SU-DHL-6 (cell line): Measurements from ENCODE around the gene LGR4.

ENCODE experiments used
- H2AFZ ChIP-seq: fragments of 200-600 bp; sonication (generic); 2 replicates; pipeline ENCODE4 v1.6.1; 2014; ENCODE audit warnings: low read depth, mild to moderate bottlenecking, moderate library complexity, mixed read lengths, antibody characterized with exemption, low read length; ENCODE audit not compliant: severe bottlenecking
- H3F3A ChIP-seq: fragments of 200-600 bp; shearing (Covaris generic); 2 replicates; pipeline ENCODE4 v1.6.0; 2016; ENCODE audit warnings: antibody characterized with exemption, mild to moderate bottlenecking; ENCODE audit not compliant: insufficient read depth
- H3K27ac ChIP-seq: fragments of 200-600 bp; sonication (generic); 2 replicates; pipeline ENCODE4 v1.5.1; 2016; ENCODE audit warnings: low read depth, mild to moderate bottlenecking, low read length, moderate library complexity, mixed read lengths
- H3K27me3 ChIP-seq: fragments of 200-600 bp; sonication (generic), shearing (Covaris generic); 2 replicates; pipeline ENCODE4 v1.6.0; 2014; ENCODE audit warnings: mild to moderate bottlenecking, low read length
- H3K36me3 ChIP-seq: fragments of 200-600 bp; sonication (generic); 2 replicates; pipeline ENCODE4 v1.6.1; 2014; ENCODE audit warnings: mild to moderate bottlenecking, low read length, mixed read lengths
- H3K4me2 ChIP-seq: fragments of 300-600, 200-600 bp; shearing (Covaris generic), sonication (generic); 2 replicates; pipeline ENCODE4 v1.6.0; 2014; ENCODE audit warnings: low read length, low read depth, mild to moderate bottlenecking; ENCODE audit not compliant: poor library complexity, severe bottlenecking
- H3K4me3 ChIP-seq: fragments of 200-600 bp; sonication (generic); 2 replicates; pipeline ENCODE4 v1.5.1; 2014; ENCODE audit warnings: antibody characterized with exemption, low read length, mild to moderate bottlenecking, mixed read lengths; ENCODE audit not compliant: insufficient read depth, poor library complexity, severe bottlenecking
- H3K79me2 ChIP-seq: fragments of 200-600 bp; sonication (generic); 2 replicates; pipeline ENCODE4 v1.6.1; 2014; ENCODE audit warnings: mild to moderate bottlenecking, low read length, moderate library complexity; ENCODE audit not compliant: insufficient read depth
- H3K9ac ChIP-seq: fragments of 200-600 bp; sonication (generic); 2 replicates; pipeline ENCODE4 v1.7.0; 2014; ENCODE audit warnings: mild to moderate bottlenecking, low read length
- H3K9me2 ChIP-seq: fragments of 200-600 bp; sonication (generic); replicated peaks from 2 replicates; pipeline ENCODE4 v1.6.1; 2014; ENCODE audit warnings: low read length; ENCODE audit not compliant: insufficient read depth
- H3K9me3 ChIP-seq: fragments of 200-600 bp; sonication (generic); 2 replicates; pipeline ENCODE4 v1.6.1; 2014; ENCODE audit warnings: low read length, mixed read lengths; ENCODE audit not compliant: insufficient read depth
- H4K20me1 ChIP-seq: fragments of 200-600 bp; sonication (generic); 2 replicates; pipeline ENCODE4 v1.6.1; 2014; ENCODE audit warnings: low read depth, mild to moderate bottlenecking, antibody characterized with exemption, low read length, moderate library complexity, mixed read lengths
- EZH2phosphoT487 ChIP-seq: fragments of 200-600 bp; sonication (generic), shearing (Covaris generic); conservative IDR thresholded peaks from 2 replicates; pipeline ENCODE4 v1.6.1; 2018; ENCODE audit warnings: mild to moderate bottlenecking, antibody characterized with exemption, low read length, moderate library complexity, mixed read lengths
- TF ChIP-seq, protein P1 (sequence below): fragments of 200-600 bp; sonication (generic); IDR thresholded peaks from one replicate; pipeline ENCODE4 v1.5.1; 2017; ENCODE audit warnings: antibody characterized with exemption, mild to moderate bottlenecking, low read length, moderate library complexity; ENCODE audit not compliant: insufficient read depth, poor library complexity, severe bottlenecking

LGR4 gene

DNA sequence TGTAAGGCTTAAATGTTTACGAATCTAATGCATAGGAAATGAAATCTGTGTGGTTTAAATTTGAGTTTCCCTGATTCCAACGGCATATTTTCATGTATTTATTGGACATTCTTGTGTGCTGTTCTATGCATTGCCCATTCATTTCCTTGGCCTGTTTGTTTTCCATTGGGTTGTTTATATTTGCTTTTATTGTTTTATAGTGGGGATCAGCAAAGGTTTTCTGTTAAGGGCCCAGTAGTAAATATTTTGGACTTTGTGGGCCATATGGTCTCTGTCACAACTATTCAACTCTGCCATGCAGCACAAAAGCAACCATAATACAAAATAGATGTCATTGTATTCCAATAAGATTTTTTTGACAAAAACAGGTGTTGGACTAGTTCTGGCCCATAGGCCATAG lies 5.2 kb upstream of the LGR4 start:
- no peak overlapping the region for H3K27ac ChIP-seq
- no peak overlapping the region for H3K4me3 ChIP-seq
- H3K9ac ChIP-seq = no peak overlapping the region
- H3K9me3 ChIP-seq = no peaks in the 10 kb centered on the region
- no peak overlapping the region for H2AFZ ChIP-seq
- TF ChIP-seq, protein P1, sequence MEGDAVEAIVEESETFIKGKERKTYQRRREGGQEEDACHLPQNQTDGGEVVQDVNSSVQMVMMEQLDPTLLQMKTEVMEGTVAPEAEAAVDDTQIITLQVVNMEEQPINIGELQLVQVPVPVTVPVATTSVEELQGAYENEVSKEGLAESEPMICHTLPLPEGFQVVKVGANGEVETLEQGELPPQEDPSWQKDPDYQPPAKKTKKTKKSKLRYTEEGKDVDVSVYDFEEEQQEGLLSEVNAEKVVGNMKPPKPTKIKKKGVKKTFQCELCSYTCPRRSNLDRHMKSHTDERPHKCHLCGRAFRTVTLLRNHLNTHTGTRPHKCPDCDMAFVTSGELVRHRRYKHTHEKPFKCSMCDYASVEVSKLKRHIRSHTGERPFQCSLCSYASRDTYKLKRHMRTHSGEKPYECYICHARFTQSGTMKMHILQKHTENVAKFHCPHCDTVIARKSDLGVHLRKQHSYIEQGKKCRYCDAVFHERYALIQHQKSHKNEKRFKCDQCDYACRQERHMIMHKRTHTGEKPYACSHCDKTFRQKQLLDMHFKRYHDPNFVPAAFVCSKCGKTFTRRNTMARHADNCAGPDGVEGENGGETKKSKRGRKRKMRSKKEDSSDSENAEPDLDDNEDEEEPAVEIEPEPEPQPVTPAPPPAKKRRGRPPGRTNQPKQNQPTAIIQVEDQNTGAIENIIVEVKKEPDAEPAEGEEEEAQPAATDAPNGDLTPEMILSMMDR = no peak
- TF ChIP-seq EZH2phosphoT487 = no peak
- no peaks in the 10 kb centered on the region for H3K79me2 ChIP-seq
- H3K27me3 ChIP-seq = no peaks in the 10 kb centered on the region
- no peaks in the 10 kb centered on the region for H3K9me2 ChIP-seq
- no peaks in the 10 kb centered on the region for H3F3A ChIP-seq
- no peak overlapping the region for H3K4me2 ChIP-seq
- no peaks in the 10 kb centered on the region for H4K20me1 ChIP-seq
- H3K36me3 ChIP-seq = no peaks in the 10 kb centered on the region

DNA sequence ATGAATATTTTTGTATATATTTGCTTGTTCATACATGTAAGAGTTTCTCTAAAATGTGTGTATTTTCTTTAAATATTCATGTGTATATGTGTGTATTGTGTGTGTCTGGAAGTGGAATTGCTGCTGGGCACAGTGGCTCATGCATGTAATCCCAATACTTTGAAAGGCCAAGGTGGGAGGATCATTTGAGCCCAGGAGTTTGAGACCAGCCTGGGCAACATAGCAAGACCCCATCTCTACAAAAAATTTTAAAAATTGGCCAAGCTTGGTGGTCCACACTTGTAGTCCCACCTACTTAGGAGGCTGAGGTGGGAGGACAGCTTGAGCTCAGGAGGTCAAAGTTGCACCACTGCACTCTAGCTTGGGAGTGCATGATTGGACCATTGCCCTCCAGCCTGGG lies 4.7 kb upstream of the LGR4 start:
- TF ChIP-seq, protein P1 = no peak
- no peak for TF ChIP-seq EZH2phosphoT487
- H3K79me2 ChIP-seq = no peaks in the 10 kb centered on the region
- no peaks in the 10 kb centered on the region for H3K27me3 ChIP-seq
- H3K9ac ChIP-seq = no peak overlapping the region
- no peaks in the 10 kb centered on the region for H4K20me1 ChIP-seq
- H3K27ac ChIP-seq = no peak overlapping the region
- no peak overlapping the region for H3K4me2 ChIP-seq
- no peak overlapping the region for H3K4me3 ChIP-seq
- H3K9me2 ChIP-seq = no peaks in the 10 kb centered on the region
- H3K36me3 ChIP-seq = no peaks in the 10 kb centered on the region
- no peak overlapping the region for H2AFZ ChIP-seq
- no peaks in the 10 kb centered on the region for H3K9me3 ChIP-seq
- no peaks in the 10 kb centered on the region for H3F3A ChIP-seq

DNA sequence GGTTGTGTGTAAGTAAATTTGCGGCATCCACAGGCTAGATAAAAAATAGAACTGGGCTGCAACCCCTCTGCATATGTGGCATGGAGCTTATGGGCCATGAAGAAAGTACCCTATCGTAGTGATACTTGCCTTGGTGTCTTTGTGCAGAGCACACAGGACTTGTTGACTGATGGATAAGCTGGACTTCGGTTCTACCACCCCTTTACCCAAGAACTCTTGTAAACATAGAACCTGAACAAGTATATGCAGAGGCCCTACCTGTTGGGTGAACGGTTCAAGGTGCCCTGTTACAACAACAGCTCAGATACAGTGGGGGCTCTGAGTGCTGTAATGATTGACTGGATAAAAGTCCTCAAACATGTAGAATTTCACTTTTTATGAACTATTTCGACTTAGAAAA lies 3.0 kb upstream of the LGR4 start:
- Histone ChIP-seq H3K9ac (no peak overlapping the region), H3K27me3 (no peaks in the 10 kb centered on the region), H3F3A (no peaks in the 10 kb centered on the region), H3K4me3 (no peak overlapping the region), H3K36me3 (no peaks in the 10 kb centered on the region), H3K9me2 (no peaks in the 10 kb centered on the region), H3K79me2 (no peaks in the 10 kb centered on the region), H4K20me1 (no peaks in the 10 kb centered on the region), H2AFZ (no peak overlapping the region), H3K27ac (no peak overlapping the region), H3K9me3 (no peaks in the 10 kb centered on the region), H3K4me2 (no peak overlapping the region)
- TF ChIP-seq EZH2phosphoT487 = no peak
- TF ChIP-seq, protein P1 = no peak

DNA sequence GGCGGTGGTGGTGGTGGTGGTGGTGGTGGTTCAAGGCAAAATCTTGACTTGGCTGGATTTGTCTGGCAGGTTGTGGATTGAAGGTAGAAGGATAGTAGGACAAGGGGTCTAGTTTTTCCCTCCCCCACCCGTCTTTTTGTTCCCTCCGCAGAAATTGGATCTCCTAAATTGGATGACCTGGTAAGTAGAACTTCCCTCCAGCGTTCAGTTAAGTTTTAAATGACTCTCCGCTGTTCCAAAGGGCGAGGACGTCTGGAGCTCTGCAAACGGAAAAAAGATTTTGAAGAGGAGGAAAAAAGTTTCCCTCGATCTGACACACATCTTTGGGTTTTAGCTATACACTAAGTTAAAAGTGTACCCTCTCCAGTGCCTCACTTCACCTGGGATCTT lies 422 bp upstream of the LGR4 start:
- Histone ChIP-seq H2AFZ (no peak overlapping the region), H3K9ac (no peak overlapping the region), H4K20me1 (no peaks in the 10 kb centered on the region), H3K9me2 (no peaks in the 10 kb centered on the region), H3K4me3 (no peak overlapping the region), H3K27ac (no peak overlapping the region), H3K36me3 (no peaks in the 10 kb centered on the region), H3F3A (no peaks in the 10 kb centered on the region), H3K4me2 (no peak overlapping the region), H3K9me3 (no peaks in the 10 kb centered on the region), H3K27me3 (no peaks in the 10 kb centered on the region), H3K79me2 (no peaks in the 10 kb centered on the region)
- TF ChIP-seq EZH2phosphoT487 = no peak
- TF ChIP-seq, protein P1 = no peak
